SHP77 (cell line): ENCODE results near the gene CYP19A1.

Experiments
- DNase-seq, 2 experiments: peaks; one replicate each; lab custom pipeline; 2025; lab: John Stamatoyannopoulos, UW

Gene CYP19A1

DNA sequence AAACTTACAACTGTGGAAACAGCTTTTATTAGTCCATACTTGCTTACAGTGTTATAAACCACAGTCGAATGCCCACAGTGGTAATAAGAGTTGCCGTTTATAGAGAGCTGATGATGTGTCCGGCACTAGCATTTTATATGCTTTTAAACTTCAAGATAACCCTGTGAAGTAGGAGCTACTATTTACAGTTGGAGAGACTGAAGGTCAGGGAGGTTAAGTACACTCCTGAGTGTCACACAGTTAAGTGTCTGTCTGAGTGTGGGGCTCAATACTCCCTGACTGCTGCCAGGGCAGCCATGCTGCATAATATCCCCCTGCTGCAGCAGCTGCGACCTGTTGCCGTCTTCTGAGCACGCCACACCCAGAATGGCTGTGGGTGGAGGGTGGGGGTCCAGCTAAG, 153.8 kb downstream of the CYP19A1 start:
- no peak for DNase-seq

DNA sequence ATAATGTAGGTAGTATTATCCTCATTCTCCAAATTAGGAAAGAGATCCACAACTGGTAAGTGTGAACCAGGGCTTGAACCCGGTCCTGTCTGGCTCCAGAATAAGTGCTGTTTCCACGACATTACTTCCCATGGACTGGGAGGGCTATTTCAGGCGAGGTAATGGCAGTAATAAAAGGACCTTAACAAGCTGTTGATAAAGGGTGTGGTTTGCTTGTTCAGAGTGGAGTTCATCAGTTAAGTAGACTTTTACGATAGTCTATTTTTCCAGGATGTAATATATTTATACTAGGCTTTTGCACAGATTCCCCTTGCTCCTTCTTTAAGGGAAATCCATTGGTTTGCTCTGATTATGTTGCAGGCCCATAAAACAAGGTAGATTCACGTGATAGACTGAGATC, 155.3 kb downstream of the CYP19A1 start:
- no peak for DNase-seq

DNA sequence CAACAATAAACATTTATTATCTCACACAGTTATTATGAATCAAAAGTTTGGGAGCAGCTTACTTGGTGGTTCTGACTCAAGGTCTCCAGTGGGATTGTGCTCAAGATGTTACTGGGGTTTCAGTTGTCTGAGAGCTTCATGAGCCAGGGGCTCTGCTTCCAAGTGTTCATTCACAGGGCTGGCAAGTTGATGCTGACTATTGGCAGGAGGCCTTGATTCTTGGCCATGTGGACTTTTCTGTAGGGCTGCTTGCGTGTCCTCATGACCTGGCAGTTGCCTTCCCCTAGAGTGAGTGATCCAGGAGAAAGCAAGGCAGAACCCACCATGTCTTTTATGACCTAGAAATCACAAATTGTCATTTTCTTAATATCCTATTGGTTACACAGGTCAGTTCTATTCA, 156.5 kb downstream of the CYP19A1 start:
- DNase-seq: no peak

DNA sequence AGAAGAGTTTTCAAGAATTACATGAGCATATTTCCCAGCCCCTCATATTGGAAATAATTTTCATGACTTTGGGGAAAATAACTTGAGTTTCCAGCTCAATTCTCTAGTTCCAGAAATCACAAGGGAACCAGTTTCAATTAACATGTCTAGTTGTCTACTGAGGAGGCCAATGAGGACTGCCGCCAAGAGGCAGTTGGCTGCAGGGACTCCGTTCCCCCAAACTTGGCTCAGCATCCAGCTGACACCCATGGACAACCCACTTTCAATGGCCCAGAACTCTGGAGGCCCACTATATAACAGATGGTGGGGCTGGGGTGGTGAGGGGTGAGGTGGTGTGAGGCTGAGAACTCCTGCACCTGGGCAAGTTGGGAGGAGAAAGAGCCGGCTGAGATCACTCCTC, 157.2 kb downstream of the CYP19A1 start:
- no peak for DNase-seq

DNA sequence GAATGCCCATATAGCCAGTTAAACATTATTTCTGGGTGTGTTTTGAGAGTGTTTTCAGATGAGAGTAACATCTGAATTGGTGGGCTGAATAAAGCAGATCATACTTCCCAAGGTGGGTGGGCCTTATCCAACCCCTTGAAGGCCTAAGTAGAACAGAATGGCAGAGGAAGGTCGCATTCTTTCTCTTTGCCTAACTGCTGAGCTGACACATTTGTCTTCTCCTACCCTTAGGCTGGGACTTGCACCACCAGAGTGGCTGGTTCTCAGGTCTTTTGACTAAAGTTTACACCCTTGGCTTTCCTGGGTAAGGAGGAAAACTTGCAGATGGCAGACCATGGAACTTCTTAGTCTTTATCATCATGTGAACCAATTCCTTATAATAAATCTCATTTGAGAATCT, 157.9 kb downstream of the CYP19A1 start:
- DNase-seq: no peak

DNA sequence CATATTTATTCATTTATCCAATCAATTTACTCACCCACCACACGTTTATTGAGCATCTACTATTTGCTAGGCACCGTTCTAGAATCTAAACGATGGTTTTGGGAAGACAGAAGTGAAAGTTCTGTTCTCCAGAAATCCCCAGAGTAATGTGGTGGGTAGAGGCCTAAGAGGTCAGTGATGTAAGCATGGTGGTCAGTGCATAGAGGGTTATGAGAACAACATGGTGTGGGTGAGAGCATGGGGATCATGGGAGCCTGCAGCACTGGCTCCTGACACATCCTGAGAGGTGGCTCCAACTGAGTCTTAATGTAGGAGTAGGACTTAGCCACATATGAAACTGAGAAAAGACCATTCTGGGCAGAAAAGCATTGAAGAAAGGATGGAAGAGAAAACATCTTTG, 158.4 kb downstream of the CYP19A1 start:
- no peak for DNase-seq

DNA sequence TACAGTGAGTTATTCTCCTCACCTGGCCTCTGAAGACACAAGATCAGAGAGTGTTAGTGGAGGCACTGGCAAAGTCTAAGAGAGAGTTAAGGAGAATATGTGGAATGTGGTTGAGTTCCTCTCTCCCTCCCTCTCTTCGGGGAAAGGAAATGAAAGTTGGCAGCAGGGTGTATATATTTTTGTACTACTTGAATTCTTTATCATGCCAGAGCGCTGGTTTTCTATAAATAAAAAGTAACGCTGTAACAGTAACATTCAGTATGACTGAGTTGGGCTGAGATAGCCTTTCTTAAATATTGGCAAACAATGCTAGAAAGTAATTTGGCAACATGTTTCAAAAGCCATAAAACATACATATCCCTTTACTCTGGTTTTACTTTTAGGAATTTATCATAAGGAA, 166.2 kb downstream of the CYP19A1 start:
- DNase-seq: no peak

DNA sequence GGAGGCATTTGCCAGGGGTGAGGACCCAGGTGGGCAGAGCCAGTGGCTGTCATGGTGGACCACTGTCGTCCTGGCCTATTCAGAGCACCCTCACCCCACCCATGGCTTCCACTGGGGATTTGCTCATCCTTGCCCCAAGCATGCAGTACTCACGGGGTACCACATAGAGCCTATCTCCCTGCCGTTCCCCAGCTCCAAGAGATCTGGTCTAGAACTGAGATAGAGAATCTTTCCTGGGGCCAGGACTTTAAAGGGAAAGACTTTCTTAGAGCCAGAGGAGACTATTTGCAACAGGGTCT, 166.8 kb downstream of the CYP19A1 start:
- DNase-seq: no peak

DNA sequence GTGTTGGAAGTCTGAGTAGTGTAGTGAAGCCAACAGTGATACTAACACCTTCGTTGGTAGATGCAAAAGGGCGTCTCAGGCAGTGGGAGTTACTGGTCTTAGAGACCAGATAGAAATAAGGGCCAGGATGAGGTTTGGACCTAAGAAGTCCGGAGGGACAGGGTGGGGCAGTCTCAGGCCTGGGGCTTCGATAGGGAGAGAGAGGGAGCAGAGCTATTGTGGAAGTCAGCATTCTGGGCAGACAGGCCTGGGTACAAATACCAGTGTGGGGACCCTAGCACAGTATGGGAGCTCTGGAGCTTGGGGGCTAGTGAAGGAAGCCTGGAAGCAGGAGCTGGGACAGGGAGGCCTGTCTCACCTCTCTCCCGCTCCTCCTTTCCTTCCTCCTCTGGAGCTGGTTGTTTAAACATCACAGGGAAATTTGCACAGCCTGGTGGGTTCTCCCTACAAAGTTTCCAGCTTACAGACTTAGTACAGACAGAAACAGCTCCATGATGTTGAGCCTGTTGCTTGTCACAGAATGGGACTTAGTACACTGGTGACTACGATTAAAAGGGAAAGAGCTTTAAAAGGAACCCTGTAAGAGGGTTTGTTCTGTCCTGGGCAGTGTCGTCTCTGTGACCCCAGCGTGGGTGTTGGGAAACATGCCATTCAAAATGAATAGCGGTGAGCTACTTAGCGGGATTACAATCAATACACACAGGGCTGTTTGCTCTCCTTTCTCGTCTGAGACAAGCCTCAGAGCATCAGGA, 167.3 kb downstream of the CYP19A1 start:
- no peak for DNase-seq

DNA sequence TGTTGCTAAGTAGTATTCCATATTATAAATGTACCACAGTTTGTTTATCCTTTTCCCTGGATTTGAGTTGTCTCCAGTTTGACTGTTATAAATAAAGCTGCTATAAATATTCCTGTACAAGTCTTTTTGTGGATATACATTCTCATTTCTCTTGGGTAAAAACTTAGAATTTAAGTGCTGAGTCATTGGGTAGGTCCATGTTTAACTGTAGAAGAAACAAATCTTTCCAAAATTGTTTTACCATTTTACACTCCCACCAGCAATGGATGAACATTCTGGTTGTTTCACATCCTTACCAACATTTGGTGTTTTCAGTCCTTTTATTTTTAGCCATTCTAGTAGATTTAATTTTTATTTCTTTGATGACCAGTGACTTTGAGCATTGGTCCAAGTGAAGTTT, 169.7 kb downstream of the CYP19A1 start:
- no peak for DNase-seq

DNA sequence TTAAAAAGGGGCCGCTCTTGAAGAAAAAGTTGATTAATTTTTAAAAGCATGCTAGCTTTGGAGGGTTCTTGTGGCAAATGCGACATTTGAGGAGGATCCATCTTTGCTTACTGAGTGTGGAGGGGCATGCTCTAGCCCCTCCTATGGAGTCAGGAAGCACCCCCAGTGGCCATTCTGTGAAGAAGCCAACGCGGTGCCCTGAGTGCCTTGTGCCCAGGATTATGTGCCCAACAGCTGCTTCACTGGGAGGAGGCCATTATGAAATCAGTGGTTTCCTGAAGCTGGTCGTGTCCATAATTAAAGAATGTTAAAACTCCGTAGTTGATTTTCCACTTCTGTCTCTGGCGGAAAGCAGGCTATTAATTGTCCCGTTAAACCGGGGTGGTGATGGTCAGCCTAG, 174.6 kb downstream of the CYP19A1 start:
- no peak for DNase-seq

DNA sequence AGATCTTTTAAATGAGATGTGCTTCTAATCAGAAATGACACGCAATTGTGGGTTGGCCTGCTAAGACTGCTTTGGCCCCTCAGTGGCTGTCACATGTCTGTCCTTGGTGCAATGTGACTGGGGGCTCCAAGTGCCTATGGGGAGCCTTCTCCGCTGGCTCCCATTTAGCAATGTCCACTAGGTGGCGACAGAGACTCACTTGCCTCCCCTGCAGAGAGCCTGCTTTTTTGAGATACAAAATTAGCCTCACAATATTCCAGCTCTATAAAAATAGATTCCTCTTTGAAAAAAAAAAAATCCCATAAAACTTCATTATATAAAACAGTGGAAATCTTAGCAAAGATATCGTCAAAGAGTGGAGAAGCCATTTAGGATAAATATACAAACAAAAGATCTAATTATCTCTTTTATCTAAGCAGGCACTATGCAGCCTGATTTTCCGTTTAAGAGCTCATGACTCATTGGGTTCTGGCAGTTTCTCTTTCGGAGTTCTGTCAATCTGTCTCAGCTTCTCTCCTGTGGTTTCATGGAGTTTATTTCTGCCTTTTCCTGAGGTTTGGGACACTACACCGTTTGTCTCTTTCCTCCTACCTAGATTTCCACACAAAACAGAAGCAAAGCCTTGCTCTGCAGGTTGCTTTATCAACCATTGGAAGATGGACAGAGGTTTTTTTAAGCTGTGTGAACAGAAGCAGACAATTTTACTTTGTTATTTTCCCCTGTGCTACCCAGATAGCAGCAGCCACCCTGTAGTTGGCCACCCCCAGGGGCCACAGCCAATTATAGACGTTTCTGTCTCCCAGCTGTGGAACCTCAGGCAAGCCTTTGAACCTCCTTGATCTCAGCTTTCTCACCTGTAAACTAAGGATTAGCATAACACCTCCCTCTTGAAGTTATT, 175.3 kb downstream of the CYP19A1 start:
- peak in 1 of 2 experiments; percentile 32 for DNase-seq

DNA sequence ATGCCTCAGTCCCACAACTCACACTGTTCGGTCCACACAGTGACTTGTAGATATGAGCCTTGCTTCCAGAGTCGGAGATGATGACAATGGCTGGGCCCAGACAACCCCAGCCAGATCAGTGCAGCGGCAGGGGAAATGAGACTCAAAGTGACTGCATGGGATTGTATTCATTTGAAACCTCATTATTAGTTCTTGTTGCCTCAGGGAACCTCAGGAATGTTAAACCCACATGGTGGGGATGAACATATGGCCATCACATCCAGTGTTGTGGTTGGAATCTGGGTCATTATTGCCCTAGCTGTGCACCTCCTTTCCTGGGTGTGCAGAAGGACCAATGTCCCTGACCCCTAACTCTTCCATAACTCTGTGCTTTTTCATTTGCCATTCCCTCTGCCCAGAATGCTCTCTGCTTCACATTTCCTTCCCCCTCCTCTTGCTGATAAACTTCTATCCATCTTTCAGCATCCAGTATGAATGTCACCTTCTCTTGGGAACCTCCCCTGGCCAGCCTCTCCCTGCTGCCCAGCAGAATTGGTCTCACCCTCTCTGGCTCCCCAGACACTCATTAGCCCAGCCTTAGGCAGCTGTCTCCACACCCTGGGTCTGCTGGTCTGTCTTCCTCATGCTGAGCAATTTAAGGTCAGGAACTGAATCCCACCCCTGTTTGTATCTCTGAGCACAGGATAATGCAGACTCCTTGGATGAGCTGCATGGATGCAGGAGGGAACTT, 176.7 kb downstream of the CYP19A1 start:
- no peak for DNase-seq

DNA sequence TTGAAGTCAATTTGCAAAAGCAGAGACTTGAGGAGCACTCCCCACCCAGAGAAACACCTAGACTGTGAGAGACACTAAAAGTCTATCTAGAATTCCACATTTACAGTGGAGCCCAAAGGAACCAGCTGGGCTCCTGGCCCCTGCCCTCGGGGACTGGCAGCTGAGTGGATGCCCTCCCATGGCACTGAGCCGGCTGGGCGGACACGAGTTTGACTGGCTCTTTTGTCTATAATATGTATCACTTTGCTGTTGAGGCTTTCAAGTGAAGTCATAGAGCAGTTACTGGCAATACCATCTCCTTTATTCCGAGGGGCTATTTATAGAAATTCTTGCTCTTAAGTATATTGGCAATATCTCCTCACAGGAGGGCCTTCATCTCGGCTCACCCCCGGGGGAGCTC, 177.9 kb downstream of the CYP19A1 start:
- DNase-seq: no peak
